Right lobe of liver (tissue), 6 donors: ENCODE measurements around the gene CYB5D1. TPM values are rescaled to one million over a fixed set of nuclear protein-coding genes. Genes with fewer than 3 reads are reported as not detected.

Experiments
- ATAC-seq, 4 donors: fragments of 200-7000 bp; cut with Tn5 transposase; one replicate each; pipeline ENCODE4 v1.9.1; 2020; ENCODE audit warnings: mild to moderate bottlenecking in 4 of 4, moderate library complexity in 4 of 4
- DNase-seq, 3 donors: peaks; one replicate each; pipeline ENCODE4 v3.0.0-alpha.2; 2020
- H3K27ac ChIP-seq, 3 donors: fragments of 200-600 bp; one replicate each; pipeline ENCODE4 v1.8.0; 2022
- H3K27me3 ChIP-seq, 2 donors: fragments of 200-600 bp; one replicate each; pipeline ENCODE4 v1.8.0; 2022
- H3K36me3 ChIP-seq, 4 donors: fragments of 200-600 bp; sonication (generic) in 1 of 4; one replicate each; pipeline versions ENCODE4 v1.5.1 to v1.8.0; 2017 to 2022; ENCODE audit warnings: control low read depth in 1 of 4
- H3K4me1 ChIP-seq, 4 donors: fragments of 200-600 bp; sonication (generic) in 1 of 4; one replicate each; pipeline versions ENCODE4 v1.5.1 to v1.8.0; 2017 to 2022; ENCODE audit warnings: control low read depth in 1 of 4
- H3K4me3 ChIP-seq, 3 donors: fragments of 200-600 bp; one replicate each; pipeline ENCODE4 v1.8.0; 2022
- H3K9me3 ChIP-seq, 4 donors: fragments of 200-600 bp; sonication (generic) in 1 of 4; one replicate each; pipeline versions ENCODE4 v1.5.1 to v1.8.0; 2017 to 2022; ENCODE audit warnings: control low read depth in 1 of 4
- POLR2A ChIP-seq: fragments of 450-650 bp; IDR thresholded peaks from one replicate; pipeline ENCODE4 v1.6.1; 2017; ENCODE audit warnings: antibody characterized with exemption, mild to moderate bottlenecking
- WGBS: methylation state at CpG from one replicate; pipeline ENCODE4 v1.1.6; 2018; ENCODE audit warnings: low coverage, low lambda C conversion rate; ENCODE audit not compliant: insufficient coverage; ENCODE audit errors: missing lambda C conversion rate; 5-methylcytosine and 5-hydroxymethylcytosine counted together
- intact Hi-C, 2 donors: fragments of 100-400 bp; cut with DNase I; formaldehyde crosslinking; loops; one replicate each; pipeline versions ENCODE4 v1.11.2 to v1.14.1; 2022
- total RNA-seq, 6 experiments: library from RNA; depleted of rRNA in 2 of 6; stranded (reverse); fragments of >200 nt in 2 of 6; fragmentation: NEBNext Ultra II Directional in 3 of 6; extraction: Animal tissue kit (Norgen Biotek cat#: 25700) in 3 of 6; gene quantifications; one replicate each; pipeline versions ENCODE4 v1.1.0 to v1.2.4, GENCODE V29; 2016 to 2023
- TF ChIP-seq, protein P1 (sequence below), 4 donors: fragments of 200-600 bp in 3 of 4; fragments of 450-650 bp in 1 of 4; IDR thresholded peaks; one replicate each; pipeline versions ENCODE4 v1.5.1 to v1.8.0; 2016 to 2022; ENCODE audit warnings: antibody characterized with exemption in 4 of 4, mild to moderate bottlenecking in 2 of 4
- donor health status: DM: no; HTN: yes; CAD: no.
- donor health status: DM: no; HTN: no; CAD: no.
- donor health status: DM: no; HTN: no; CAD: no.
- donor health status: DM: no; HTN: yes; CAD: no.
- donor health status: DM: no; HTN: yes; CAD: no.

The CYB5D1 gene
- total RNA-seq, 6 experiments from 2014 or later = 6.0 to 11.7 (median 7.4) TPM

DNA sequence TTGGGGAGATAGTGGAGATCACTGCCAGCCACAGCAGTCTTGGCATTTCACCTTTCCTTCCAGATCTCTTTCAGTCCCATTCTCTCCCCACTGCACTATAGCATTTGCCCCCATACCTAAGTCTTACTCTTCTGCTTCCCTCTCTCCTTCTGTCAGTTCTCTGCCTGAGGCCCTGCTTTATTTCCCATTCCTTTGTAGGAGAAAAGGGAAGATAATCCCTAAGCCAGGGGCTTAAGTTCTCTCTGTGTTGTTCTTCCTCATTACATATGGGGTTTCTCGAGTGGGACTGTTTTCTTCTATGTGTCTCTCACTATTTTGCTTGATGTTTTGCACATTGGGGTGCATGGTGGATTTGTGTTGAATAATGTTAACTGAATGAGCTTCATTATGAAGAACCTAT lies 17.4 kb upstream of the CYB5D1 start:
- H3K36me3 ChIP-seq = peaks cover 0 to 4% (median 0%) of the 10 kb centered on the region in 4 donors
- H3K27ac ChIP-seq = peak overlapping the region in 1 of 3 donors; percentile 99
- TF ChIP-seq POLR2A = no peak
- TF ChIP-seq, protein P1, sequence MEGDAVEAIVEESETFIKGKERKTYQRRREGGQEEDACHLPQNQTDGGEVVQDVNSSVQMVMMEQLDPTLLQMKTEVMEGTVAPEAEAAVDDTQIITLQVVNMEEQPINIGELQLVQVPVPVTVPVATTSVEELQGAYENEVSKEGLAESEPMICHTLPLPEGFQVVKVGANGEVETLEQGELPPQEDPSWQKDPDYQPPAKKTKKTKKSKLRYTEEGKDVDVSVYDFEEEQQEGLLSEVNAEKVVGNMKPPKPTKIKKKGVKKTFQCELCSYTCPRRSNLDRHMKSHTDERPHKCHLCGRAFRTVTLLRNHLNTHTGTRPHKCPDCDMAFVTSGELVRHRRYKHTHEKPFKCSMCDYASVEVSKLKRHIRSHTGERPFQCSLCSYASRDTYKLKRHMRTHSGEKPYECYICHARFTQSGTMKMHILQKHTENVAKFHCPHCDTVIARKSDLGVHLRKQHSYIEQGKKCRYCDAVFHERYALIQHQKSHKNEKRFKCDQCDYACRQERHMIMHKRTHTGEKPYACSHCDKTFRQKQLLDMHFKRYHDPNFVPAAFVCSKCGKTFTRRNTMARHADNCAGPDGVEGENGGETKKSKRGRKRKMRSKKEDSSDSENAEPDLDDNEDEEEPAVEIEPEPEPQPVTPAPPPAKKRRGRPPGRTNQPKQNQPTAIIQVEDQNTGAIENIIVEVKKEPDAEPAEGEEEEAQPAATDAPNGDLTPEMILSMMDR (IDR thresholded peaks at IDR 0.05) = no peak
- intact Hi-C loops = no loop called here
- ATAC-seq (no peak), DNase-seq (no peak)
- peaks cover 0 to 39% (median 8%) of the 10 kb centered on the region in 4 donors for H3K4me1 ChIP-seq
- H3K27me3 ChIP-seq = no peaks in the 10 kb centered on the region
- WGBS = 62% methylated on average over 1 of the region's 1 CpG
- H3K4me3 ChIP-seq = no peak overlapping the region
- H3K9me3 ChIP-seq = no peaks in the 10 kb centered on the region

DNA sequence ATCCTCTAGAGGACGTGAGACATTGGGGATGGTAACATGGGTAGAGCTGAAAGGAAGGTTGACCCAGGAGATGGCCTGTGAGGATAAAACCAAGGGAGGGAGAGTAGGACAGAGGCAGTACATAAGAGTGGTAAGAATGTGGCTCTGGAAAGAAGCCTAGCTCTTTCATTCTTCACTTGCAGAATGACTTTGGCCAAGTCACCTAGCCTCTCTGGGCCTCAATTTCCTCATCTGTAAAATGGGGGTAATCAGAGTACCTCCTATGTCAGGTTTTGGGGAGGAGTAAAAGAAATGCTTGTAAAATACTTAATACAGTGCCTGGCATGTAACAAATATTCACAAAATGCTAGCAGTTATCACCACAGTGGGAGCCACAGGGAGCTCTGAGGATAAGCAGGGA lies 16.9 kb upstream of the CYB5D1 start:
- ATAC-seq = no peak

DNA sequence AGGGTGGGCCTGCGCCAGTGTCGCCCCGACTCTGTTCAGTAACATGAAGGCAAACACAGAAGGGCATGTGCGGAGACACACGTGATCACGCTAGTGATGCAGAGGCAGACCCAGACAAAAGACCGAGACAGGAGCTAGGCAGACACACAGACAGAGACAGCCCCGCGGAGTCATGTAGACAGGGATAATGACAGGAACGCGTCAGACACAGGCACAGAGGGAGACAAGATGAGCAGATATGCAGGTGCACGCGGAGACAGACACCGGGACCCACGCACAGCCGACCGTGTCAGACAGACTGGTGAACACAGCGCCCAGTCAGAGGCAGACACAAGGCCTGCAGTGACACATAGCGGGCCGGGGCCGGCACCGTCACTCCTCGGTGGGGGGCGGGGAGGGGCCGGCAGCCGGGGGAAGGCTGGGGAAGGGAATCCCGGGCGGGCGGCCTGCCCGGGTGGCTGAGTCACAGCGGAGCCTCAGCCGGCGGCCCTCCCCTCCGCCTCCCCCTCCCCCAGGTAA lies 16.3 kb upstream of the CYB5D1 start:
- 3% methylated on average over 13 of the region's 34 CpGs for WGBS
- peak; percentile 29 for TF ChIP-seq POLR2A
- TF ChIP-seq, protein P1 (IDR thresholded peaks at IDR 0.05) = peak; percentile 15 to 42 (median 30)
- Histone ChIP-seq H3K4me3 (peak overlapping the region; percentile 73 to 98 (median 81)), H3K36me3 (peaks cover 0 to 15% (median 3%) of the 10 kb centered on the region in 4 donors), H3K9me3 (no peaks in the 10 kb centered on the region), H3K4me1 (peaks cover 0 to 42% (median 10%) of the 10 kb centered on the region in 4 donors), H3K27me3 (no peaks in the 10 kb centered on the region), H3K27ac (peak overlapping the region; percentile 99)
- intact Hi-C loops = no loop called here
- peak; percentile 30 to 49 (median 41) for ATAC-seq
- DNase-seq = peak; percentile 85 to 95 (median 90)

More for the DNA sequence above, 16.9 kb upstream of the CYB5D1 start:
- peaks cover 0 to 42% (median 10%) of the 10 kb centered on the region in 4 donors for H3K4me1 ChIP-seq
- H3K27me3 ChIP-seq = no peaks in the 10 kb centered on the region
- peaks cover 0 to 9% (median 0%) of the 10 kb centered on the region in 4 donors for H3K36me3 ChIP-seq
- peak overlapping the region; percentile 73 to 98 (median 81) for H3K4me3 ChIP-seq
- WGBS = 13% methylated on average over 1 of the region's 1 CpG
- DNase-seq = no peak
- no peaks in the 10 kb centered on the region for H3K9me3 ChIP-seq
- TF ChIP-seq, protein P1 (IDR thresholded peaks at IDR 0.05) = no peak
- no peak for TF ChIP-seq POLR2A
- peak overlapping the region; percentile 99 for H3K27ac ChIP-seq
- intact Hi-C loops = no loop called here

DNA sequence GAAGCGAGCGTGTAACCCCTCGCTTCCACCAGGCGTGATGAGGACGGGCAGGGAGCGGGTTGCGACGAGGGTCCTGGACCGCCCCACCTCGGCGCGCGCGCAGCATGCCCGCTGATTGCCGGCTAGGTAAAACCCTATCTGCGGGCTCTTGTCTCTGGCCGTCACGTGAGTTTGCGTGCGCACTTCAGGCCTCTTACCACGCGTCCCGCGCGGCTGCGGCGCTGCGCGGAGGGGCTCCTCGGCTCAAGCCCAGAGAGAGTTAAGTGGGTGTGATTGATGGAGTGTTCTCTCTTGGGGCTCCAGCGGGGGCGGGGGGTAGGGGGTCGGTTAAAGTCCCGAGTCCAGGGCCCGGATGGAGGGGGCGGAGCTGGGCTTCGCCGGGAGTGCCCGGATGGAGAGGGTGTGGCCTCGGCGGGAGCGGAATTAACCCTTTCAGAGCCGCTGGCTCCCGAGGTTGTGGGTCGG lies 15.9 kb upstream of the CYB5D1 start:
- 1% methylated on average over 12 of the region's 46 CpGs for WGBS
- DNase-seq = peak; percentile 92 to 94 (median 93)
- intact Hi-C loops = no loop called here
- peaks cover 0 to 15% (median 4%) of the 10 kb centered on the region in 4 donors for H3K36me3 ChIP-seq
- H3K27me3 ChIP-seq = no peaks in the 10 kb centered on the region
- TF ChIP-seq, protein P1 (IDR thresholded peaks at IDR 0.05) = no peak
- TF ChIP-seq POLR2A = no peak
- peak; percentile 54 to 66 (median 60) for ATAC-seq
- peaks cover 0 to 42% (median 10%) of the 10 kb centered on the region in 4 donors for H3K4me1 ChIP-seq
- peak overlapping the region; percentile 99 for H3K27ac ChIP-seq
- no peaks in the 10 kb centered on the region for H3K9me3 ChIP-seq
- H3K4me3 ChIP-seq = peak overlapping the region; percentile 73 to 98 (median 81)
